MM.1S (cell line): Measurements from ENCODE around the gene CCDC102A.

Experiments
- DNase-seq: peaks from one replicate; pipeline ENCODE4 v3.0.0-alpha.2; 2015
- H2AFZ ChIP-seq: fragments of 300-600 bp; sonication (generic); 2 replicates; pipeline ENCODE4 v1.6.0; 2016; ENCODE audit warnings: antibody characterized with exemption, low read length
- H3F3A ChIP-seq: fragments of 300-600 bp; sonication (generic); 2 replicates; pipeline ENCODE4 v1.6.1; 2016; ENCODE audit warnings: mild to moderate bottlenecking, antibody characterized with exemption, low read length, moderate library complexity, mixed read lengths; ENCODE audit not compliant: insufficient read depth
- H3K27ac ChIP-seq: fragments of 300-600 bp; sonication (generic); 2 replicates; pipeline ENCODE4 v1.5.1; 2016; ENCODE audit warnings: mild to moderate bottlenecking, low read length
- H3K27me3 ChIP-seq: fragments of 300-600 bp; sonication (generic); replicated peaks from 2 replicates; pipeline ENCODE4 v1.6.0; 2016; ENCODE audit warnings: low read length; ENCODE audit not compliant: insufficient read depth
- H3K36me3 ChIP-seq: fragments of 300-600 bp; sonication (generic); replicated peaks from 2 replicates; pipeline ENCODE4 v1.6.1; 2016; ENCODE audit warnings: mild to moderate bottlenecking, low read length, mixed read lengths; ENCODE audit not compliant: insufficient read depth
- H3K4me1 ChIP-seq: fragments of 300-600 bp; sonication (generic); 2 replicates; pipeline ENCODE4 v1.6.1; 2016; ENCODE audit warnings: low read length, mixed read lengths
- H3K4me2 ChIP-seq: fragments of 300-600 bp; sonication (generic); 2 replicates; pipeline ENCODE4 v1.6.0; 2016; ENCODE audit warnings: low read depth, low read length
- H3K4me3 ChIP-seq: fragments of 300-600 bp; sonication (generic); 2 replicates; pipeline ENCODE4 v1.5.1; 2016; ENCODE audit warnings: low read length, mixed read lengths
- H3K79me2 ChIP-seq: fragments of 300-600 bp; sonication (generic); 2 replicates; pipeline ENCODE4 v1.6.1; 2016; ENCODE audit warnings: mixed run types, low read length, mixed read lengths
- H3K9ac ChIP-seq: fragments of 300-600 bp; sonication (generic); 2 replicates; pipeline ENCODE4 v1.6.1; 2016; ENCODE audit warnings: low read length, mixed read lengths
- H3K9me2 ChIP-seq: fragments of 300-600 bp; sonication (generic); replicated peaks from 2 replicates; pipeline ENCODE4 v1.6.1; 2016; ENCODE audit warnings: mild to moderate bottlenecking, low read length, mixed read lengths; ENCODE audit not compliant: insufficient read depth
- H3K9me3 ChIP-seq: fragments of 300-600 bp; sonication (generic); replicated peaks from 2 replicates; pipeline ENCODE4 v1.6.1; 2016; ENCODE audit warnings: mild to moderate bottlenecking, low read length, mixed read lengths; ENCODE audit not compliant: insufficient read depth
- H4K20me1 ChIP-seq: fragments of 300-600 bp; sonication (generic); 2 replicates; pipeline ENCODE4 v1.6.1; 2016; ENCODE audit warnings: mild to moderate bottlenecking, low read length, moderate library complexity, mixed read lengths; ENCODE audit not compliant: insufficient read depth
- EZH2 ChIP-seq: fragments of 300-600 bp; sonication (generic); optimal IDR thresholded peaks from 2 replicates; pipeline ENCODE3; 2017; ENCODE audit warnings: low read depth, mild to moderate bottlenecking, antibody characterized with exemption, low read length, mixed read lengths
- EZH2phosphoT487 ChIP-seq: fragments of 300-600 bp; sonication (generic); IDR thresholded peaks from 2 replicates; pipeline ENCODE4 v1.6.1; 2018; ENCODE audit warnings: antibody characterized with exemption, low read length
- TF ChIP-seq, protein P1 (sequence below): fragments of 300-600 bp; sonication (generic); IDR thresholded peaks from 2 replicates; pipeline ENCODE4 v1.5.1; 2016; ENCODE audit warnings: antibody characterized with exemption, low read length, mixed read lengths

The CCDC102A gene

DNA sequence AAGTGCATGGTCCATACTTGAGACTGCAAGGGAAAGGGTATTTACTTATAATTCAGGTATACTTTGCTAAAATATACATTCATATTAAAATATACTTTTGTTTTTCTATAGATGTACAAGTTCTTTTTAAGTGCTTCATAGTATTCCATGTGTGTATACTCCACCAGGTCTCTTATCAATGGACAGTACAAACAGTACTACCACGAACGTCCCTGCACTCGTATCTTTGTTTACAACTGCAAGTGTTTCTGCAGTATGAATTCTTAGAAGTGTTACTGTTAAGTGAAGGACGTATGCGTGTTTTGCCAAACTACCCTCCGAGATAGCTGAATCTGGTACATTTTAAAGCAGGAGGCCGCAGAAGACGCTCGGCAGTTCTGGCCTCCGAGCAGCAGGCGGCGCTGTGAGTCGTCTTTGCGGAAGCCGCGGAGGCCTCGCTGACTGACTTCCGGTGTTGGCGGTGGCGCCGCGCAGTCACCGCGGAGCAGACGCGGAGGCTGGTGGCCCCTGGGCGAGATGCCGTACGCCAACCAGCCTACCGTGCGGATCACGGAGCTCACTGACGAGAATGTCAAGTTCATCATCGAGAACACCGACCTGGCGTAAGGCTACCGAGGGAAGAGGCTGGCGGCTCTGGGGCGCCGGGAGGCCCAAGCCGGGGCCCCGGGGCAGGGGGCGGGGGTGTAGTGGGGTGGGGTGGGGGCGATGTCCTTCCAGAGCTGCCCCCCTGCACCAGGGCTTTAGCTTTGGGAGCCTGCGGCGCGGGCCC, 74.0 kb downstream of the CCDC102A start, which contains the start of gene POLR2C:
POLR2C (plus strand) TSS at position 471 of the 769 bp plus-strand sequence; CDS start at position 517, 46 bp downstream.
- H3K36me3 ChIP-seq: peaks cover 9% of the 10 kb centered on the region; the same call in 1 of the 2 replicates
- H3K27me3 ChIP-seq: no peaks in the 10 kb centered on the region
- H3K9me2 ChIP-seq: no peaks in the 10 kb centered on the region
- no peak within 1 kb of the TSS for H2AFZ ChIP-seq
- H3K9ac ChIP-seq: peak within 1 kb of the TSS; percentile 74
- H3K4me1 ChIP-seq: peaks cover 5% of the 10 kb centered on the region
- peak within 1 kb of the TSS; percentile 97 for H3K4me3 ChIP-seq
- no peaks in the 10 kb centered on the region for H4K20me1 ChIP-seq
- DNase-seq: peak; percentile 90
- peaks cover 9% of the 10 kb centered on the region; the same call in 1 of the 2 replicates for H3F3A ChIP-seq
- peaks cover 25% of the 10 kb centered on the region for H3K79me2 ChIP-seq
- no peaks in the 10 kb centered on the region for H3K9me3 ChIP-seq
- TF ChIP-seq EZH2 (no peak), EZH2phosphoT487 (no peak)
- TF ChIP-seq, protein P1, sequence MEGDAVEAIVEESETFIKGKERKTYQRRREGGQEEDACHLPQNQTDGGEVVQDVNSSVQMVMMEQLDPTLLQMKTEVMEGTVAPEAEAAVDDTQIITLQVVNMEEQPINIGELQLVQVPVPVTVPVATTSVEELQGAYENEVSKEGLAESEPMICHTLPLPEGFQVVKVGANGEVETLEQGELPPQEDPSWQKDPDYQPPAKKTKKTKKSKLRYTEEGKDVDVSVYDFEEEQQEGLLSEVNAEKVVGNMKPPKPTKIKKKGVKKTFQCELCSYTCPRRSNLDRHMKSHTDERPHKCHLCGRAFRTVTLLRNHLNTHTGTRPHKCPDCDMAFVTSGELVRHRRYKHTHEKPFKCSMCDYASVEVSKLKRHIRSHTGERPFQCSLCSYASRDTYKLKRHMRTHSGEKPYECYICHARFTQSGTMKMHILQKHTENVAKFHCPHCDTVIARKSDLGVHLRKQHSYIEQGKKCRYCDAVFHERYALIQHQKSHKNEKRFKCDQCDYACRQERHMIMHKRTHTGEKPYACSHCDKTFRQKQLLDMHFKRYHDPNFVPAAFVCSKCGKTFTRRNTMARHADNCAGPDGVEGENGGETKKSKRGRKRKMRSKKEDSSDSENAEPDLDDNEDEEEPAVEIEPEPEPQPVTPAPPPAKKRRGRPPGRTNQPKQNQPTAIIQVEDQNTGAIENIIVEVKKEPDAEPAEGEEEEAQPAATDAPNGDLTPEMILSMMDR: peak; percentile 92
- H3K4me2 ChIP-seq: peak within 1 kb of the TSS; percentile 97
- no peak within 1 kb of the TSS for H3K27ac ChIP-seq
